ENCODE results near the gene SDK2. TPM values are rescaled to one million over a fixed set of nuclear protein-coding genes. Genes with fewer than 3 reads are reported as not detected.

SDK2 gene
- total and polyA plus RNA-seq, 2 of the 4 experiments (the other 2 are of a cell fraction): under 0.01 to 0.03 TPM

DNA sequence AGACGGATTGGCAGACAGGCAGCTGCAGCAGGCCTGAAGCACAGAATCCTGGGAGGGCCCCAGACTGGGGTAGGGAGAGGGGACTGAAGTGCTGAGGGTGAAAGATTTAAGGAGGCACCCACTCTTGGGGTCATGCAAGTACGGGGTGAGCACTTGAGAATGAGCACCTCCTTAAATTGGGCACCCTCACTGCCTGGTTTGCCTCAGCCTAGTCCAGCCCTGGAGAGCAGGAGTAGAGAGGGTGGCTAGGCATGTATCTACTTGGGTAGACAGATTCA is 178.4 kb downstream of the SDK2 start:
- ATAC-seq (ENCODE audit: low read depth) (no peak), DNase-seq (no peak)
- Histone ChIP-seq H3K27me3 (ENCODE audit: control insufficient read depth, insufficient read depth, low read length) (no peaks in the 10 kb centered on the region), H3K4me3 (ENCODE audit: insufficient read depth, low read depth, low read length) (no peak overlapping the region), H3K4me2 (ENCODE audit: low read depth, low read length) (no peak overlapping the region), H3K4ac (ENCODE audit: low read depth, low read length) (no peak overlapping the region), H3K14ac (replicated peaks; ENCODE audit: low read depth, low read length) (no peak overlapping the region), H3K79me1 (ENCODE audit: low read depth in 1 of 2, low read length in 2 of 2) (no peaks in the 10 kb centered on the region), H3K9ac (ENCODE audit: low read depth, low read length) (no peak overlapping the region), H4K20me1 (ENCODE audit: insufficient read depth, low read length) (no peaks in the 10 kb centered on the region), H3K56ac (ENCODE audit: extremely low read depth, insufficient read depth, low read length) (no peak overlapping the region), H2AFZ (replicated peaks; ENCODE audit: low read length, poor library complexity) (no peak overlapping the region), H3K18ac (ENCODE audit: low read depth, low read length) (no peak overlapping the region), H3K36me3 (ENCODE audit: control insufficient read depth, insufficient read depth, low read length) (no peaks in the 10 kb centered on the region), H2BK20ac (ENCODE audit: low read depth, low read length) (no peak overlapping the region), H3K9me1 (ENCODE audit: insufficient read depth, low read length) (no peaks in the 10 kb centered on the region), H2BK5ac (ENCODE audit: low read depth, low read length, poor library complexity, severe bottlenecking) (no peak overlapping the region), H4K8ac (ENCODE audit: low read depth in 2 of 2, low read length in 2 of 2) (no peak overlapping the region), H2AK5ac (ENCODE audit: low read depth, low read length) (no peak overlapping the region), H3K23ac (ENCODE audit: low read depth, low read length) (no peak overlapping the region), H4K91ac (ENCODE audit: insufficient read depth, low read depth, low read length) (no peak overlapping the region), H3K9me3 (ENCODE audit: control insufficient read depth, insufficient read depth, low read length) (no peaks in the 10 kb centered on the region), H2BK120ac (ENCODE audit: low read depth, low read length) (no peak overlapping the region), H4K5ac (ENCODE audit: low read depth, low read length) (no peak overlapping the region), H2BK15ac (ENCODE audit: low read depth, low read length) (no peak overlapping the region), H2AK9ac (replicated peaks; ENCODE audit: low read depth, low read length, poor library complexity) (no peak overlapping the region), H3K4me1 (ENCODE audit: control insufficient read depth, insufficient read depth, low read length) (no peaks in the 10 kb centered on the region), H3K27ac (ENCODE audit: insufficient read depth, low read length) (no peak overlapping the region)
- ChIA-PET CTCF (no interaction called here), POLR2A (ENCODE audit: unreplicated experiment) (no interaction called here)
- in situ Hi-C loops (cut with MboI; ENCODE audit: low sequenced_read_pairs) (no loop called here), intact Hi-C loops (cut with micrococcal nuclease) (no loop called here), dilution Hi-C loops (cut with HindIII; ENCODE audit: low sequenced_read_pairs, unreplicated experiment) (no loop called here)
- TF ChIP-seq FOS (IDR thresholded peaks at IDR 0.05; ENCODE audit: low read depth, low read length) (no peak), RAD21 (IDR thresholded peaks at IDR 0.05; ENCODE audit: low read length) (no peak), MAFK (IDR thresholded peaks at IDR 0.05; ENCODE audit: low read depth, low read length) (no peak)
- TF ChIP-seq, protein P1, sequence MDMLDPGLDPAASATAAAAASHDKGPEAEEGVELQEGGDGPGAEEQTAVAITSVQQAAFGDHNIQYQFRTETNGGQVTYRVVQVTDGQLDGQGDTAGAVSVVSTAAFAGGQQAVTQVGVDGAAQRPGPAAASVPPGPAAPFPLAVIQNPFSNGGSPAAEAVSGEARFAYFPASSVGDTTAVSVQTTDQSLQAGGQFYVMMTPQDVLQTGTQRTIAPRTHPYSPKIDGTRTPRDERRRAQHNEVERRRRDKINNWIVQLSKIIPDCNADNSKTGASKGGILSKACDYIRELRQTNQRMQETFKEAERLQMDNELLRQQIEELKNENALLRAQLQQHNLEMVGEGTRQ (IDR thresholded peaks at IDR 0.05; ENCODE audit: low read depth, low read length): no peak
- BruUV-seq (replicated peaks): no TSS peak
- WGBS, 2 experiments (ENCODE audit: extremely low coverage in 2 of 2, insufficient read length in 1 of 2): 40% methylated on average over 1 of the region's 2 CpGs; no CpG with 5 or more reads in 1 of the 2 experiments
